LNCaP clone FGC (cell line): ENCODE data around the gene EZR.

Source experiments
- DNase-seq: peaks from one replicate; pipeline ENCODE4 v3.0.0-alpha.2; 2011; ENCODE audit warnings: low read depth
- H3K4me3 ChIP-seq: 2 replicates; pipeline ENCODE4 v1.5.1; 2011; ENCODE audit warnings: mild to moderate bottlenecking, low read depth, low read length, control low read depth
- CTCF ChIP-seq: IDR thresholded peaks from 2 replicates; pipeline ENCODE4 v1.5.1; 2012; ENCODE audit warnings: mild to moderate bottlenecking; ENCODE audit not compliant: control insufficient read depth, insufficient read depth; ENCODE audit errors: extremely low read depth

Gene EZR

GRCh38 chr6:158780988-158781691 is 38.0 kb downstream of the EZR start:
- DNase-seq = peak; percentile 82
- no peak for TF ChIP-seq CTCF
- peak overlapping the region; percentile 27 for H3K4me3 ChIP-seq

GRCh38 chr6:158780246-158780884 is 38.8 kb downstream of the EZR start:
- no peak for TF ChIP-seq CTCF
- H3K4me3 ChIP-seq = peak overlapping the region; percentile 27
- DNase-seq = no peak

GRCh38 chr6:158778005-158778527 is 41.1 kb downstream of the EZR start:
- TF ChIP-seq CTCF = no peak
- no peak for DNase-seq
- H3K4me3 ChIP-seq = no peak overlapping the region

GRCh38 chr6:158777510-158777909 is 41.7 kb downstream of the EZR start:
- no peak for TF ChIP-seq CTCF
- DNase-seq = no peak
- H3K4me3 ChIP-seq = no peak overlapping the region

GRCh38 chr6:158776737-158777136 is 42.4 kb downstream of the EZR start:
- TF ChIP-seq CTCF = no peak
- no peak for DNase-seq
- no peak overlapping the region for H3K4me3 ChIP-seq

GRCh38 chr6:158775832-158776231 is 43.3 kb downstream of the EZR start:
- H3K4me3 ChIP-seq = no peak overlapping the region
- TF ChIP-seq CTCF = no peak
- no peak for DNase-seq
